Epithelial cell of proximal tubule (primary cell): ENCODE data around the gene SPATA16. TPM values are rescaled to one million over a fixed set of nuclear protein-coding genes. Genes with fewer than 3 reads are reported as not detected.
"Not testable (repeated sequence)": the region's sequence is repeated elsewhere in the genome, so short reads cannot be mapped to it uniquely, and the experiment has no call there.

ENCODE experiments used
- DNase-seq: peaks from one replicate; pipeline ENCODE4 v3.0.0-alpha.2; 2011; ENCODE audit warnings: low read depth
- H3K4me3 ChIP-seq: 2 replicates; pipeline ENCODE4 v1.5.1; 2011; ENCODE audit warnings: low read depth, mild to moderate bottlenecking, low read length
- CTCF ChIP-seq: conservative IDR thresholded peaks from 2 replicates; pipeline ENCODE4 v1.5.1; 2012; ENCODE audit warnings: low read depth, mild to moderate bottlenecking, low read length
- total RNA-seq: library from RNA; depleted of rRNA; stranded (reverse); fragments of >200 nt; gene quantifications from 2 replicates; pipeline ENCODE4 v1.2.3, GENCODE V29; 2015

Gene SPATA16
- not detected in 2 replicates for total RNA-seq

- no peak within 1 kb of the TSS for H3K4me3 ChIP-seq
- DNase-seq, result no peak
- TF ChIP-seq CTCF, result no peak
These were observed at the start of gene SPATA16 for GRCh38 chr3:173140986-173141385. Gene SPATA16, minus strand, starts transcription at chr3:173141235. Its CDS starts 23,504 bp downstream, at chr3:173117731.

GRCh38 chr3:173183022-173183421 is 42.0 kb upstream of the SPATA16 start:
- DNase-seq, H3K4me3 ChIP-seq: not testable (repeated sequence)

- no peak overlapping the region for H3K4me3 ChIP-seq
- no peak for DNase-seq
- TF ChIP-seq CTCF, result no peak
These were observed 32.6 kb upstream of the SPATA16 start for GRCh38 chr3:173173652-173174051.

GRCh38 chr3:173159139-173159538 is 18.1 kb upstream of the SPATA16 start:
- DNase-seq, H3K4me3 ChIP-seq: not testable (repeated sequence)

GRCh38 chr3:173156533-173156932 is 15.5 kb upstream of the SPATA16 start:
- H3K4me3 ChIP-seq, DNase-seq: not testable (repeated sequence)

GRCh38 chr3:173153631-173154030 is 12.6 kb upstream of the SPATA16 start:
- DNase-seq, result no peak
- H3K4me3 ChIP-seq, result no peak overlapping the region
- no peak for TF ChIP-seq CTCF

GRCh38 chr3:173139420-173139819 is 1.6 kb downstream of the SPATA16 start:
- no peak overlapping the region for H3K4me3 ChIP-seq
- no peak for DNase-seq
- TF ChIP-seq CTCF, result no peak

GRCh38 chr3:173138026-173138425 is 3.0 kb downstream of the SPATA16 start:
- H3K4me3 ChIP-seq, result no peak overlapping the region
- DNase-seq, result peak; percentile 68
- TF ChIP-seq CTCF, result no peak

GRCh38 chr3:173135059-173135458 is 6.0 kb downstream of the SPATA16 start:
- DNase-seq, result no peak
- no peak for TF ChIP-seq CTCF
- no peak overlapping the region for H3K4me3 ChIP-seq
